ENCODE data around the gene ZNF845.
"Not testable (repeated sequence)": the region's sequence is repeated elsewhere in the genome, so short reads cannot be mapped to it uniquely, and the experiment has no call there.

Gene ZNF845

GRCh38 chr19:53333463-53334449, at the start of gene ZNF845:
Gene ZNF845, plus strand, starts transcription at chr19:53333749. Its CDS starts 7,559 bp downstream, at chr19:53341308.
- in situ Hi-C loops (cut with HindIII; ENCODE audit: low sequenced_read_pairs), result no loop called here

GRCh38 chr19:53285087-53285486, 48.5 kb upstream of the ZNF845 start:
- in situ Hi-C loops (cut with HindIII; ENCODE audit: low sequenced_read_pairs), result no loop called here

GRCh38 chr19:53290758-53291549, 42.6 kb upstream of the ZNF845 start:
- in situ Hi-C loops (cut with HindIII; ENCODE audit: low sequenced_read_pairs), result no loop called here

- in situ Hi-C loops (cut with HindIII; ENCODE audit: low sequenced_read_pairs), result no loop called here
Observed at GRCh38 chr19:53294786-53295441, 38.6 kb upstream of the ZNF845 start.

GRCh38 chr19:53301341-53301740, 32.2 kb upstream of the ZNF845 start:
- in situ Hi-C loops (cut with HindIII; ENCODE audit: low sequenced_read_pairs), result not testable (repeated sequence)

- in situ Hi-C loops (cut with HindIII; ENCODE audit: low sequenced_read_pairs), result no loop called here
Observed at GRCh38 chr19:53308339-53308811, 25.2 kb upstream of the ZNF845 start.

- in situ Hi-C loops (cut with HindIII; ENCODE audit: low sequenced_read_pairs), result no loop called here
Observed at GRCh38 chr19:53311044-53311443, 22.5 kb upstream of the ZNF845 start.

GRCh38 chr19:53311897-53312296, 21.7 kb upstream of the ZNF845 start:
- in situ Hi-C loops (cut with HindIII; ENCODE audit: low sequenced_read_pairs), result no loop called here

- in situ Hi-C loops (cut with HindIII; ENCODE audit: low sequenced_read_pairs), result no loop called here
Observed at GRCh38 chr19:53328967-53329366, 4.6 kb upstream of the ZNF845 start.

GRCh38 chr19:53332484-53332883, 1.1 kb upstream of the ZNF845 start:
- in situ Hi-C loops (cut with HindIII; ENCODE audit: low sequenced_read_pairs), result no loop called here

- in situ Hi-C loops (cut with HindIII; ENCODE audit: low sequenced_read_pairs), result no loop called here
Observed at GRCh38 chr19:53333066-53333462, 485 bp upstream of the ZNF845 start.

GRCh38 chr19:53344403-53344802, 10.9 kb downstream of the ZNF845 start:
- in situ Hi-C loops (cut with HindIII; ENCODE audit: low sequenced_read_pairs), result not testable (repeated sequence)

- in situ Hi-C loops (cut with HindIII; ENCODE audit: low sequenced_read_pairs), result no loop called here
Observed at GRCh38 chr19:53355739-53356138, 22.2 kb downstream of the ZNF845 start.

GRCh38 chr19:53357821-53358581, 24.5 kb downstream of the ZNF845 start:
- in situ Hi-C loops (cut with HindIII; ENCODE audit: low sequenced_read_pairs), result no loop called here

- in situ Hi-C loops (cut with HindIII; ENCODE audit: low sequenced_read_pairs), result not testable (repeated sequence)
Observed at GRCh38 chr19:53360056-53360455, 26.5 kb downstream of the ZNF845 start.

- in situ Hi-C loops (cut with HindIII; ENCODE audit: low sequenced_read_pairs), result no loop called here
Observed at GRCh38 chr19:53365134-53365898, 31.8 kb downstream of the ZNF845 start, which contains the start of gene ZNF525. Gene ZNF525, plus strand, starts transcription at chr19:53365705. Its CDS starts 6,577 bp downstream, at chr19:53372282.

- in situ Hi-C loops (cut with HindIII; ENCODE audit: low sequenced_read_pairs), result no loop called here
Observed at GRCh38 chr19:53365899-53366493, 32.4 kb downstream of the ZNF845 start.

- in situ Hi-C loops (cut with HindIII; ENCODE audit: low sequenced_read_pairs), result no loop called here
Observed at GRCh38 chr19:53372196-53372595, 38.6 kb downstream of the ZNF845 start.

GRCh38 chr19:53374288-53374687, 40.7 kb downstream of the ZNF845 start:
- in situ Hi-C loops (cut with HindIII; ENCODE audit: low sequenced_read_pairs), result no loop called here
